Breast epithelium (tissue), 4 donors: ENCODE data around the gene OR4F6. TPM values are rescaled to one million over a fixed set of nuclear protein-coding genes. Genes with fewer than 3 reads are reported as not detected.

Source experiments
- DNase-seq, 2 donors: peaks; one replicate each; pipeline ENCODE4 v3.0.0-alpha.2; 2019; ENCODE audit warnings: low spot score in 2 of 2
- H3K27ac ChIP-seq, 2 donors: fragments of 200-600 bp; sonication (generic) in 1 of 2; one replicate each; pipeline ENCODE4 v1.5.1; 2016 to 2019; ENCODE audit warnings: mild to moderate bottlenecking in 1 of 2
- H3K27me3 ChIP-seq, 2 donors: fragments of 200-600 bp; sonication (generic) in 1 of 2; one replicate each; pipeline versions ENCODE4 v1.5.1 to v1.6.0; 2017 to 2019; ENCODE audit warnings: control low read depth in 1 of 2, mild to moderate bottlenecking in 1 of 2
- H3K36me3 ChIP-seq: fragments of 200-600 bp; one replicate; pipeline ENCODE4 v1.5.1; 2019
- H3K4me1 ChIP-seq, 2 donors: fragments of 200-600 bp; sonication (generic); one replicate each; pipeline ENCODE4 v1.5.1; 2016 to 2019; ENCODE audit warnings: control low read depth in 1 of 2
- H3K4me3 ChIP-seq, 3 donors: fragments of 200-600 bp; sonication (generic); 1 replicate in 2 of 3; 2 replicates in 1 of 3; pipeline ENCODE4 v1.5.1; 2016 to 2019; ENCODE audit warnings: mild to moderate bottlenecking in 3 of 3, moderate library complexity in 2 of 3
- H3K9me3 ChIP-seq, 2 donors: fragments of 200-600 bp; sonication (generic) in 1 of 2; one replicate each; pipeline ENCODE4 v1.5.1; 2016 to 2019; ENCODE audit warnings: control low read depth in 1 of 2
- CTCF ChIP-seq, 3 donors: fragments of 450-650 bp; IDR thresholded peaks; one replicate each; pipeline ENCODE4 v1.5.1; 2016 to 2017; ENCODE audit warnings: antibody characterized with exemption in 3 of 3, mild to moderate bottlenecking in 3 of 3, moderate library complexity in 3 of 3
- POLR2A ChIP-seq: fragments of 450-650 bp; IDR thresholded peaks from one replicate; pipeline ENCODE4 v1.6.1; 2016; ENCODE audit warnings: antibody characterized with exemption, mild to moderate bottlenecking, moderate library complexity
- POLR2AphosphoS5 ChIP-seq, 3 donors: sonication (generic); formaldehyde crosslinking; IDR thresholded peaks; one replicate each; pipeline ENCODE4 v1.6.1; 2017; ENCODE audit warnings: antibody characterized with exemption in 3 of 3
- intact Hi-C: fragments of 100-400 bp; cut with DNase I; formaldehyde crosslinking; loops from one replicate; pipeline ENCODE4 v1.15.1; 2023; ENCODE audit warnings: low total_unique reads
- total RNA-seq, 3 donors: library from RNA; depleted of rRNA; stranded (reverse); fragments of >200 nt; gene quantifications; one replicate each; pipeline ENCODE4 v1.1.0, GENCODE V29; 2016

Gene OR4F6
- total RNA-seq, 3 donors from 2014 or later, result not detected

- no peak overlapping the region for H3K4me3 ChIP-seq
- intact Hi-C loops, result no loop called here
- DNase-seq, result no peak
Observed at GRCh38 chr15:101810876-101811275, 7.6 kb downstream of the OR4F6 start.

GRCh38 chr15:101811902-101812301, 8.6 kb downstream of the OR4F6 start, which contains the start of gene OR4F15:
Gene OR4F15, plus strand, starts transcription at chr15:101812202. Its CDS starts 5,985 bp downstream, at chr15:101818187.
- intact Hi-C loops, result no loop called here
- no peak for DNase-seq
- Histone ChIP-seq H3K27me3 (peaks cover 0 to 14% of the 10 kb centered on the region in 2 donors), H3K27ac (no peak within 1 kb of the TSS), H3K36me3 (no peaks in the 10 kb centered on the region), H3K9me3 (no peaks in the 10 kb centered on the region), H3K4me1 (no peaks in the 10 kb centered on the region), H3K4me3 (no peak within 1 kb of the TSS)
- TF ChIP-seq POLR2AphosphoS5 (IDR thresholded peaks at IDR 0.05), result no peak
- TF ChIP-seq POLR2A, result no peak
- TF ChIP-seq CTCF (IDR thresholded peaks at IDR 0.05), result no peak

More at GRCh38 chr15:101810876-101811275, 7.6 kb downstream of the OR4F6 start:
- peaks cover 0 to 14% of the 10 kb centered on the region in 2 donors for H3K27me3 ChIP-seq
- H3K36me3 ChIP-seq, result no peaks in the 10 kb centered on the region
- no peaks in the 10 kb centered on the region for H3K4me1 ChIP-seq
- no peaks in the 10 kb centered on the region for H3K9me3 ChIP-seq
- H3K27ac ChIP-seq, result no peak overlapping the region
- TF ChIP-seq CTCF (IDR thresholded peaks at IDR 0.05) (no peak), POLR2AphosphoS5 (IDR thresholded peaks at IDR 0.05) (no peak), POLR2A (no peak)

- Histone ChIP-seq H3K4me3 (no peak overlapping the region), H3K36me3 (no peaks in the 10 kb centered on the region), H3K27me3 (peaks cover 0 to 14% of the 10 kb centered on the region in 2 donors), H3K4me1 (no peaks in the 10 kb centered on the region), H3K9me3 (no peaks in the 10 kb centered on the region), H3K27ac (no peak overlapping the region)
- TF ChIP-seq CTCF (IDR thresholded peaks at IDR 0.05), result no peak
- no peak for TF ChIP-seq POLR2AphosphoS5 (IDR thresholded peaks at IDR 0.05)
- no peak for TF ChIP-seq POLR2A
- no peak for DNase-seq
- intact Hi-C loops, result no loop called here
Observed at GRCh38 chr15:101813803-101814534, 10.7 kb downstream of the OR4F6 start.

- no peak overlapping the region for H3K4me3 ChIP-seq
- DNase-seq, result no peak
- TF ChIP-seq POLR2A (no peak), POLR2AphosphoS5 (IDR thresholded peaks at IDR 0.05) (no peak), CTCF (IDR thresholded peaks at IDR 0.05) (no peak)
- no peaks in the 10 kb centered on the region for H3K36me3 ChIP-seq
- no peaks in the 10 kb centered on the region for H3K27me3 ChIP-seq
- peaks cover 0 to 7% of the 10 kb centered on the region in 2 donors for H3K9me3 ChIP-seq
- intact Hi-C loops, result no loop called here
- H3K4me1 ChIP-seq, result no peaks in the 10 kb centered on the region
- H3K27ac ChIP-seq, result no peak overlapping the region
Observed at GRCh38 chr15:101820781-101821180, 17.5 kb downstream of the OR4F6 start.

GRCh38 chr15:101827257-101827656, 23.9 kb downstream of the OR4F6 start:
- no peak for TF ChIP-seq CTCF (IDR thresholded peaks at IDR 0.05)
- no peak for TF ChIP-seq POLR2AphosphoS5 (IDR thresholded peaks at IDR 0.05)
- no peak for TF ChIP-seq POLR2A
- Histone ChIP-seq H3K4me3 (no peak overlapping the region), H3K4me1 (no peaks in the 10 kb centered on the region), H3K27me3 (no peaks in the 10 kb centered on the region), H3K27ac (no peak overlapping the region), H3K36me3 (no peaks in the 10 kb centered on the region), H3K9me3 (peaks cover 0 to 7% of the 10 kb centered on the region in 2 donors)
- no peak for DNase-seq
- intact Hi-C loops, result no loop called here
